Measurements from ENCODE around the gene POLR2J.

- no peak for TF ChIP-seq ZNF776 (tag by site-specific recombination; IDR thresholded peaks at IDR 0.05; ENCODE audit: borderline replicate concordance)
- TF ChIP-seq FEZF1 (tag by site-specific recombination; IDR thresholded peaks at IDR 0.05): no peak
- no peak for TF ChIP-seq CTCF (tag by site-specific recombination; IDR thresholded peaks at IDR 0.05)
- no peak for TF ChIP-seq ZNF112 (tag by site-specific recombination; IDR thresholded peaks at IDR 0.05)
- no peak for TF ChIP-seq ZBTB11 (tag by site-specific recombination; conservative IDR thresholded peaks at IDR 0.05; ENCODE audit: low read depth)
- TF ChIP-seq ZNF701 (tag by site-specific recombination; IDR thresholded peaks at IDR 0.05): no peak
- no peak for TF ChIP-seq ZNF221 (tag by site-specific recombination; IDR thresholded peaks at IDR 0.05; ENCODE audit: borderline replicate concordance)
- TF ChIP-seq ZBTB10 (tag by site-specific recombination; IDR thresholded peaks at IDR 0.05): no peak
- TF ChIP-seq ZNF140 (tag by site-specific recombination; IDR thresholded peaks at IDR 0.05): no peak
- no peak for TF ChIP-seq ZBTB7A (tag by site-specific recombination; IDR thresholded peaks at IDR 0.05; ENCODE audit: low read depth)
- no peak for TF ChIP-seq GLIS1 (tag by site-specific recombination; IDR thresholded peaks at IDR 0.05)
- no peak for TF ChIP-seq PATZ1 (tag by site-specific recombination; IDR thresholded peaks at IDR 0.05)
- TF ChIP-seq REST (tag by site-specific recombination; IDR thresholded peaks at IDR 0.05): no peak
These were observed 33.6 kb downstream of the POLR2J start for GRCh38 chr7:102444961-102445673.

Measured in HEK293 (cell line).